Measurements from ENCODE around the gene C13orf42.
"Not testable (repeated sequence)": the region's sequence is repeated elsewhere in the genome, so short reads cannot be mapped to it uniquely, and the experiment has no call there.

Gene C13orf42

GRCh38 chr13:51097353-51098043 is 13.6 kb downstream of the C13orf42 start:
- Histone ChIP-seq H3K9me3 (ENCODE audit: control insufficient read depth, low read length) (no peaks in the 10 kb centered on the region), H3K4me3 (ENCODE audit: extremely low read depth, insufficient read depth, low read length, poor library complexity, severe bottlenecking) (no peak overlapping the region), H3K36me3 (ENCODE audit: control insufficient read depth, insufficient read depth, low read length) (no peaks in the 10 kb centered on the region), H3K4me1 (ENCODE audit: control insufficient read depth, insufficient read depth, low read length, poor library complexity, severe bottlenecking) (no peaks in the 10 kb centered on the region), H3K27ac (ENCODE audit: low read depth, low read length, severe bottlenecking) (peak overlapping the region; percentile 6)
- 55 to 63% methylated on average over 3 of the region's 4 CpGs for WGBS, 2 experiments (ENCODE audit: insufficient coverage in 2 of 2)

DNA sequence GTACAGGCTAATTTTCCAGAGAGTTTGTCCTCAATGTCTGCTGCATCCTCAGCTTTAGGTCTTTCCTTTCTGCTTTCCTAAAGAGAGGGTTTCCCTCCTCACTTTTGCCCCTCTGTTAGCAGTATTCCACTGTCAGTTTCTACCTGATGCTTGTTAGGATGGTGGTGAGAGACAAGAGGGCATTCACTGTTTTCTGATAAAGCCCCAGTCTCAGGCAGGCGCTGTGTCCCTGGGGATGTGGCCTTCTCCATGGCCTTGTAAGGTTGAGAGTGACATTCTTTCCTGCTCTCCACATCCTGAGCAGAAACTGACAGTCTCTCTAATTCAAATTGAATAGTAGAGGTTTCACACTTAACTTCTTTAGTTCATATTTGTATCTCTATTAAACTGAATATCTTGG is 14.9 kb downstream of the C13orf42 start:
- Histone ChIP-seq H3K9me3 (ENCODE audit: control insufficient read depth, low read length) (no peaks in the 10 kb centered on the region), H3K4me1 (ENCODE audit: control insufficient read depth, insufficient read depth, low read length, poor library complexity, severe bottlenecking) (no peaks in the 10 kb centered on the region), H3K4me3 (ENCODE audit: extremely low read depth, insufficient read depth, low read length, poor library complexity, severe bottlenecking) (no peak overlapping the region), H3K27ac (ENCODE audit: low read depth, low read length, severe bottlenecking) (no peak overlapping the region), H3K36me3 (ENCODE audit: control insufficient read depth, insufficient read depth, low read length) (no peaks in the 10 kb centered on the region)
- no CpG with 5 or more reads among the region's 1 CpG for WGBS, 2 experiments (ENCODE audit: insufficient coverage in 2 of 2)

DNA sequence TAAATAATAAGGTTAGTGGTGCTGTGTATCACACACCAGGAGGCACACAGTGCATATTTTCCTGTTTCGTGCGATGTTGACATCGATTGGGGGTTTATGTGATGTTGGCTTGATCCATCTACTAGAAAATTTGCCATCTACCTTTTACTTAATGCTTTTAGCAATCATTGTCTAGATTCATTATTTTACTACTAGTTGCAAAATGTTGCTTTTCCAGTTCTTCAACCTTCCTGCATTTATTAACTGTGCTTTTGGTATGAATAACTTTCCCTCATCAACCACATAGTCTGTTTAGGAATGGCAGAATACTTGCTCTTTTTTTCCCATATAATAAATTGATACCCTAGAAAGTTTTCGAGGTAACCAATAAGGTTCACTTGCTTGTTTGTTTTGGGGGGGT is 17.5 kb downstream of the C13orf42 start:
- no peak overlapping the region for H3K4me3 ChIP-seq (ENCODE audit: extremely low read depth, insufficient read depth, low read length, poor library complexity, severe bottlenecking)
- WGBS, 2 experiments (ENCODE audit: insufficient coverage in 2 of 2) = no CpG with 5 or more reads among the region's 4 CpGs
- H3K9me3 ChIP-seq (ENCODE audit: control insufficient read depth, low read length) = no peaks in the 10 kb centered on the region
- no peak overlapping the region for H3K27ac ChIP-seq (ENCODE audit: low read depth, low read length, severe bottlenecking)
- no peaks in the 10 kb centered on the region for H3K4me1 ChIP-seq (ENCODE audit: control insufficient read depth, insufficient read depth, low read length, poor library complexity, severe bottlenecking)
- H3K36me3 ChIP-seq (ENCODE audit: control insufficient read depth, insufficient read depth, low read length) = no peaks in the 10 kb centered on the region

DNA sequence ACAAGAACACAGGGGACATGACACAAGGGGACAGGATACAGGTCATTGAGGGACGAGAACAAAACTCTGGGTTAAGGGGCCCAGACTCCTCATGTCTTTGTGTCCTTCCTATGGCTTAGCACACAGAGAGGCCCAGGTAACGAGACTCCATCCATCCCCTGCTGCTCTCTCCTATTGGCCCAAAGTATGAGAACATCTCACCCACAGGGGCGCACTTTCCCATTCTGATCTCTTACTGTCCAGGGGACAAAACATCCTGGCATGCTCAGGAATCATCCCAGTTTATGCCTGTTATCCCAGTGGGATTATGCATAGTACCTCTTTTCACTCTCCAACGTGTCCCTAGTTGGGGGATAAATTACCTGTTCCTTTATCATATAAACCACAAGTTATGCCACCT is 19.2 kb downstream of the C13orf42 start:
- H3K27ac ChIP-seq (ENCODE audit: low read depth, low read length, severe bottlenecking) = no peak overlapping the region
- 85 to 91% methylated on average over 3 to 4 of the region's 4 CpGs for WGBS, 2 experiments (ENCODE audit: insufficient coverage in 2 of 2)
- H3K9me3 ChIP-seq (ENCODE audit: control insufficient read depth, low read length) = no peaks in the 10 kb centered on the region
- H3K36me3 ChIP-seq (ENCODE audit: control insufficient read depth, insufficient read depth, low read length) = no peaks in the 10 kb centered on the region
- H3K4me1 ChIP-seq (ENCODE audit: control insufficient read depth, insufficient read depth, low read length, poor library complexity, severe bottlenecking) = no peaks in the 10 kb centered on the region
- H3K4me3 ChIP-seq (ENCODE audit: extremely low read depth, insufficient read depth, low read length, poor library complexity, severe bottlenecking) = no peak overlapping the region

DNA sequence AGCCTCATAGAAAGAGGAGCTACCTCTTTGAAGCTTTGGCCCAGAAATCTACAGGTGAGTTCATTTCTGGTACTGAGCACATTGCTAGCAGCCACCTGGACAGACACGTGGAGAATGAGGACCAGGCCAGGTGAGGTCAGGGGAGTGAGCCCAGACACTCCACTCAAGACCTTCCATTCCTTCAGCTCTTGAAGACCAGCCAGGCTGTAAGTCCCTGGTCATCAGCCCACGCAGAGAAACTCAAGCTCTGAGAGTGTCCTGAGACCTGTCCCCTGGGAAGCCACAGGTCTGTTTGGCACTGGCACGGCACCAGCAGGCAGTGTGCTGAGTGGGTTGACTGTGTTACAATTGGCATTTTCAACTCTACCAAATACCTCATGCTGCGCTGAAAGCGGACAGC is 27.4 kb downstream of the C13orf42 start:
- Histone ChIP-seq H3K36me3 (ENCODE audit: control insufficient read depth, insufficient read depth, low read length) (no peaks in the 10 kb centered on the region), H3K4me3 (ENCODE audit: extremely low read depth, insufficient read depth, low read length, poor library complexity, severe bottlenecking) (no peak overlapping the region), H3K9me3 (ENCODE audit: control insufficient read depth, low read length) (no peaks in the 10 kb centered on the region), H3K27ac (ENCODE audit: low read depth, low read length, severe bottlenecking) (no peak overlapping the region), H3K4me1 (ENCODE audit: control insufficient read depth, insufficient read depth, low read length, poor library complexity, severe bottlenecking) (no peaks in the 10 kb centered on the region)
- WGBS, 2 experiments (ENCODE audit: insufficient coverage in 2 of 2) = 86 to 90% methylated on average over 4 to 5 of the region's 5 CpGs

DNA sequence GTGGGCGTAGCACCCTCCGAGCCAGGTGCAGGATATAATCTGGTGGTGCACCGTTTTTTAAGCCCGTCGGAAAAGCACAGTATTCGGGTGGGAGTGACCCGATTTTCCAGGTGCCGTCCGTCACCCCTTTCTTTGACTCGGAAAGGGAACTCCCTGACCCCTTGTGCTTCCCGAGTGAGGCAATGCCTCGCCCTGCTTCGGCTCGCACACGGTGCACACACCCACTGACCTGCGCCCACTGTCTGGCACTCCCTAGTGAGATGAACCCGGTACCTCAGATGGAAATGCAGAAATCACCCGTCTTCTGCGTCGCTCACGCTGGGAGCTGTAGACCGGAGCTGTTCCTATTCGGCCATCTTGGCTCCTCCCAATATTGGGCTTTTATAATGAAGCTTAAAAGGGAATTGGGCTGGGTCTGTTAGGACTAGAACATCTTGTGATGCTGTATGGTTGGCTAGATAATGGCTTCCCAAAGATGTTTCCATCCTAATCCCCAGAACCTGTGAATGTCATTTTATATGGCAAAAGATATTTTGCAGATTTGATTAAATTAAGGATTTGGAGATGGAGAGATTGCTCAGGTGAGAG is 30.5 kb downstream of the C13orf42 start:
- H3K4me1 ChIP-seq (ENCODE audit: control insufficient read depth, insufficient read depth, low read length, poor library complexity, severe bottlenecking); H3K27ac ChIP-seq (ENCODE audit: low read depth, low read length, severe bottlenecking); H3K9me3 ChIP-seq (ENCODE audit: control insufficient read depth, low read length); H3K4me3 ChIP-seq (ENCODE audit: extremely low read depth, insufficient read depth, low read length, poor library complexity, severe bottlenecking); H3K36me3 ChIP-seq (ENCODE audit: control insufficient read depth, insufficient read depth, low read length): not testable (repeated sequence)
- WGBS, 2 experiments (ENCODE audit: insufficient coverage in 2 of 2) = no CpG with 5 or more reads among the region's 23 CpGs

DNA sequence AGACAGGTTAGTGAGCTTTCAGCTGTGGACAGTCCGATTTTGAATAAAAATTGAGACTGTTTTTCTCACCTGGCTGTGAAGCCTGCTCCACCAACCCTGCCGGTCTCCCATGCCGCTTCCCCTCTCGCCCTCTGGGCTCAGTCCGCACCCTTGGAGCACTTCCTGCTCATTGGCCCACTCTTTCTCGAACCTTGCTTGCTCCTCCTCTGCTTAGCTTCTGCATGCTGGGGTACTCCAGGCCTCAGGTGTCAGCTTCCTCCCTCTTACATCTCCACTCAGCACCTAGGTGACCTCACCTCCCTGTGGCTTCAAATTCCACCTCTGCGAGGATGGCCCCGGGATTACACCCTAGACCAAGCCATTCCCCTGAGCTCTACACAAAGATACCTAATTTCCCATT is 39.6 kb downstream of the C13orf42 start:
- no peaks in the 10 kb centered on the region for H3K9me3 ChIP-seq (ENCODE audit: control insufficient read depth, low read length)
- WGBS, 2 experiments (ENCODE audit: insufficient coverage in 2 of 2) = 82 to 89% methylated on average over 8 of the region's 8 CpGs
- no peak overlapping the region for H3K4me3 ChIP-seq (ENCODE audit: extremely low read depth, insufficient read depth, low read length, poor library complexity, severe bottlenecking)
- no peak overlapping the region for H3K27ac ChIP-seq (ENCODE audit: low read depth, low read length, severe bottlenecking)
- H3K36me3 ChIP-seq (ENCODE audit: control insufficient read depth, insufficient read depth, low read length) = no peaks in the 10 kb centered on the region
- no peaks in the 10 kb centered on the region for H3K4me1 ChIP-seq (ENCODE audit: control insufficient read depth, insufficient read depth, low read length, poor library complexity, severe bottlenecking)

DNA sequence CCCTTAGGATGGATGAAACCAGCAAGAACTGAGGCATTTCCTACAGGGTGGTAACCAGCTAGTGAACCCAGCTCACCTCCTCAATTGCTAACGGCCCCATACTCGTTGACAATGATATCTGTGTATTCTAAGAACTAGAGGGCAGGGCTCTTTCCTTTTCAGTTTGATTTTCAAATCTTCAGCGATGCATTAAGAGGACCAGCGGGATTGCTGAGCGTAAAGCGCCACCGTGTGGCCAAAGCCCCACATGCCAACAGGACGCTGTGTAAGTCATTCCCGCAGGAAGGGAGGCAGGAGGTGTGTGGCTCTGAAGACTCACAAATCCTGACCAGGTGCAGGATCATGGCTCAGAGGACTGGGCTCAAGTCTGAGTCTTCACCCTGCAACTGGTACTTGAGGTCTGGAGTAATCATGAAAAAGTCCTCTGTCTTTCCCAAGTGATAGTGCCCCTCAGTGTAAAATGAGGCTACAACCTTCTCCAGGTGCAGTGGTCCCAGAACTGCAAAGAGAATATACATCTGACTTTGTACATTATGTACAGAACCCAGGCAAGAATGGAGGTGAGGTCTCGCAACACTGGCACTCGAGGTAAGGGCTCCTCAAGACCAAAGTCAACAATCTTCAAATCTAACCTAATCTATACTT is 40.9 kb downstream of the C13orf42 start:
- no peak overlapping the region for H3K4me3 ChIP-seq (ENCODE audit: extremely low read depth, insufficient read depth, low read length, poor library complexity, severe bottlenecking)
- no peak overlapping the region for H3K27ac ChIP-seq (ENCODE audit: low read depth, low read length, severe bottlenecking)
- no peaks in the 10 kb centered on the region for H3K4me1 ChIP-seq (ENCODE audit: control insufficient read depth, insufficient read depth, low read length, poor library complexity, severe bottlenecking)
- H3K9me3 ChIP-seq (ENCODE audit: control insufficient read depth, low read length) = no peaks in the 10 kb centered on the region
- 0 to 1% methylated on average over 2 to 8 of the region's 11 CpGs for WGBS, 2 experiments (ENCODE audit: insufficient coverage in 2 of 2)
- no peaks in the 10 kb centered on the region for H3K36me3 ChIP-seq (ENCODE audit: control insufficient read depth, insufficient read depth, low read length)

GRCh38 chr13:51068501-51068900 is 42.6 kb downstream of the C13orf42 start:
- 70 to 94% methylated on average over 2 of the region's 5 CpGs for WGBS, 2 experiments (ENCODE audit: insufficient coverage in 2 of 2)

GRCh38 chr13:51067706-51068105 is 43.4 kb downstream of the C13orf42 start:
- Histone ChIP-seq H3K4me3 (ENCODE audit: extremely low read depth, insufficient read depth, low read length, poor library complexity, severe bottlenecking) (no peak overlapping the region), H3K9me3 (ENCODE audit: control insufficient read depth, low read length) (no peaks in the 10 kb centered on the region), H3K27ac (ENCODE audit: low read depth, low read length, severe bottlenecking) (no peak overlapping the region), H3K36me3 (ENCODE audit: control insufficient read depth, insufficient read depth, low read length) (no peaks in the 10 kb centered on the region), H3K4me1 (ENCODE audit: control insufficient read depth, insufficient read depth, low read length, poor library complexity, severe bottlenecking) (no peaks in the 10 kb centered on the region)
- 100% methylated on average over 1 of the region's 5 CpGs; no CpG with 5 or more reads in 1 of the 2 experiments for WGBS, 2 experiments (ENCODE audit: insufficient coverage in 2 of 2)

More at GRCh38 chr13:51068501-51068900, 42.6 kb downstream of the C13orf42 start:
- Histone ChIP-seq H3K9me3 (ENCODE audit: control insufficient read depth, low read length) (no peaks in the 10 kb centered on the region), H3K4me3 (ENCODE audit: extremely low read depth, insufficient read depth, low read length, poor library complexity, severe bottlenecking) (no peak overlapping the region), H3K27ac (ENCODE audit: low read depth, low read length, severe bottlenecking) (no peak overlapping the region), H3K36me3 (ENCODE audit: control insufficient read depth, insufficient read depth, low read length) (no peaks in the 10 kb centered on the region), H3K4me1 (ENCODE audit: control insufficient read depth, insufficient read depth, low read length, poor library complexity, severe bottlenecking) (no peaks in the 10 kb centered on the region)

GRCh38 chr13:51067210-51067701 is 43.8 kb downstream of the C13orf42 start:
- 78 to 83% methylated on average over 3 to 5 of the region's 9 CpGs for WGBS, 2 experiments (ENCODE audit: insufficient coverage in 2 of 2)
- Histone ChIP-seq H3K36me3 (ENCODE audit: control insufficient read depth, insufficient read depth, low read length) (no peaks in the 10 kb centered on the region), H3K4me1 (ENCODE audit: control insufficient read depth, insufficient read depth, low read length, poor library complexity, severe bottlenecking) (no peaks in the 10 kb centered on the region)

More at GRCh38 chr13:51067210-51067701, 43.8 kb downstream of the C13orf42 start:
- H3K9me3 ChIP-seq (ENCODE audit: control insufficient read depth, low read length) = no peaks in the 10 kb centered on the region
- H3K27ac ChIP-seq (ENCODE audit: low read depth, low read length, severe bottlenecking) = no peak overlapping the region
- H3K4me3 ChIP-seq (ENCODE audit: extremely low read depth, insufficient read depth, low read length, poor library complexity, severe bottlenecking) = no peak overlapping the region
